ENCODE results near the gene DCC.

DCC gene

DNA sequence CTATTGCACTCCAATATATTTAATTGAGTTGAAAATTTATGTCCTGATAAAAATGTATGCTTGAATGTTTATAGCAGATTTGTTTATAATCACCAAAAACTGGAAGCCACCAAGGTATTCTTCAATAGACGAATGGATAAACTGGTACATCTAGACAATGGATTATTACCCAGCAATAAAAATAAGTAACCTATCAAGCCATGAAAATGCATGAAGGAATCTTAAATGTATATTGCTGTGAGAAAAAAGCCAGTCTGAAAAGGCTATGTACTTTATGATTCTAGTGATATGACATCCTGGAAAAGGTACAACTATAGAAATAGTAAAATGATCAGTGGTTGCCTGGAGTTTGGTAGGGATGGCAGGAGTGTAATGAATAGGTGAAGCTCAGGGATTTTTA, 580.7 kb downstream of the DCC start:
- TF ChIP-seq, protein P1, sequence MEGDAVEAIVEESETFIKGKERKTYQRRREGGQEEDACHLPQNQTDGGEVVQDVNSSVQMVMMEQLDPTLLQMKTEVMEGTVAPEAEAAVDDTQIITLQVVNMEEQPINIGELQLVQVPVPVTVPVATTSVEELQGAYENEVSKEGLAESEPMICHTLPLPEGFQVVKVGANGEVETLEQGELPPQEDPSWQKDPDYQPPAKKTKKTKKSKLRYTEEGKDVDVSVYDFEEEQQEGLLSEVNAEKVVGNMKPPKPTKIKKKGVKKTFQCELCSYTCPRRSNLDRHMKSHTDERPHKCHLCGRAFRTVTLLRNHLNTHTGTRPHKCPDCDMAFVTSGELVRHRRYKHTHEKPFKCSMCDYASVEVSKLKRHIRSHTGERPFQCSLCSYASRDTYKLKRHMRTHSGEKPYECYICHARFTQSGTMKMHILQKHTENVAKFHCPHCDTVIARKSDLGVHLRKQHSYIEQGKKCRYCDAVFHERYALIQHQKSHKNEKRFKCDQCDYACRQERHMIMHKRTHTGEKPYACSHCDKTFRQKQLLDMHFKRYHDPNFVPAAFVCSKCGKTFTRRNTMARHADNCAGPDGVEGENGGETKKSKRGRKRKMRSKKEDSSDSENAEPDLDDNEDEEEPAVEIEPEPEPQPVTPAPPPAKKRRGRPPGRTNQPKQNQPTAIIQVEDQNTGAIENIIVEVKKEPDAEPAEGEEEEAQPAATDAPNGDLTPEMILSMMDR (IDR thresholded peaks at IDR 0.05; ENCODE audit: control extremely low read depth, extremely low read depth, low read depth, missing control alignments): no peak
- CTCF ChIA-PET: interaction anchor here (0.7 kb wide), 1 partner anchor 333 kb away, joined by 3 read pairs; no protein-coding TSS in a partner anchor
- POLR2A ChIA-PET: no interaction called here
- no peak for DNase-seq (ENCODE audit: extremely low spot score)

DNA sequence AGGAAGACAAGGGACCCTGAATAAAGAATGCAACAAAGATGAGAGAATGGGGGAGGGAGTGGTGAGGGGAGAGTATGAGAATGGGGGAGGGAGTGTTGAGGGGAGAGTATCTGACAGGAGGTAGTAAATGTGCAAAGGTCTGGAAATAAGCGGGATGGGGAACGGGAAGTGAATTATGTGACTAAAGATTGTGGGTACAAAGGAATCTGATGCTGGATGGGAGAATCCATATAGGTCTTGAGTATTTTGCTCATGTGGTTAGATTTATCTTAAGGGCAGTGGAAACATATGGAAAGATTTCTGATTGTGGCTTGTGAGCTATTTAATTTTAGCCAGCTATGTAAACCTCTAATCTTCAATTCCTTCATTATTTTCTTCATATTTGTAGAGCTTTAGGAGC, 593.4 kb downstream of the DCC start:
- no peak for DNase-seq (ENCODE audit: extremely low spot score)
- TF ChIP-seq, protein P1 (IDR thresholded peaks at IDR 0.05; ENCODE audit: control extremely low read depth, extremely low read depth, low read depth, missing control alignments): no peak
- ChIA-PET CTCF (interaction anchor here (1.8 kb wide), 1 partner anchor 10 kb away, joined by 6 read pairs; no protein-coding TSS in a partner anchor), POLR2A (no interaction called here)

DNA sequence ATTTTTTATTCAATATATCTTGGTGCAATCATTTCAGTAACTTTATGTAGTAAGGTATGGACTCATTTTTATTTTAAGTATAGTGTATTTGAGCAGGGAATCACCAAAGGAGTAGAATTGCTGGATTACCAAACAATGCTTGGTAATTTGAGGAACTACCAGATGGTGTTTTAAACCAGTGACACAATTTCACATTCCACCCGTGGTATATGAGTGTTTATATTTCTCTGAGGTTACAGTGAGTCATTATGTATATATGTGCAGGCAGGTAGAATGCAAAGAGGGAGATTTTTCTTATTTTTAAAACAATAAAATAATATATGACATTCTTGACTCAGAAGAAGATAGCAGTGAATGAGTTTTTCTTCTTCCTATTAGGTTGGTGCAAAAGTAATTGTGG, 596.9 kb downstream of the DCC start:
- TF ChIP-seq, protein P1 (IDR thresholded peaks at IDR 0.05; ENCODE audit: control extremely low read depth, extremely low read depth, low read depth, missing control alignments): no peak
- DNase-seq (ENCODE audit: extremely low spot score): no peak

DNA sequence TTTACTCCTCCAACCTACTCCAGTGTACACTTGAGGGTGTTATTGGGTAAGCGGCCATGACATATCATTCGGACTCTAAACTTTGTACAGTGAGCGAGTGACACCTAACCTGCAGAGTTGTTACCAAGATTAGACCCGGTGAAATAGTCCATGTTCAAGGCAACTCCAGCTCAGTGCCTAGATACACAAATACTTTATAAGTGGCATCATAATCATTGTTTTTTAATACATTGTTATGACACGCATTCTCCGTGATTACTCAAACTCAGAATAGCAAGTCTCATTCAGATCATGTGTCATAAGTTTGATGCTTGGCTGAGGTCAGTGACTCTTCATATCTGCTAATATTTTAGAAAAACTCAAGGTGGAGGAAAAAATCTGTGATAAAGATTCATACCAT, 597.8 kb downstream of the DCC start:
- no peak for DNase-seq (ENCODE audit: extremely low spot score)
- CTCF ChIA-PET: no interaction called here
- POLR2A ChIA-PET: no interaction called here
- TF ChIP-seq, protein P1 (IDR thresholded peaks at IDR 0.05; ENCODE audit: control extremely low read depth, extremely low read depth, low read depth, missing control alignments): no peak

More for the DNA sequence above, 596.9 kb downstream of the DCC start:
- POLR2A ChIA-PET: no interaction called here
- CTCF ChIA-PET: no interaction called here

DNA sequence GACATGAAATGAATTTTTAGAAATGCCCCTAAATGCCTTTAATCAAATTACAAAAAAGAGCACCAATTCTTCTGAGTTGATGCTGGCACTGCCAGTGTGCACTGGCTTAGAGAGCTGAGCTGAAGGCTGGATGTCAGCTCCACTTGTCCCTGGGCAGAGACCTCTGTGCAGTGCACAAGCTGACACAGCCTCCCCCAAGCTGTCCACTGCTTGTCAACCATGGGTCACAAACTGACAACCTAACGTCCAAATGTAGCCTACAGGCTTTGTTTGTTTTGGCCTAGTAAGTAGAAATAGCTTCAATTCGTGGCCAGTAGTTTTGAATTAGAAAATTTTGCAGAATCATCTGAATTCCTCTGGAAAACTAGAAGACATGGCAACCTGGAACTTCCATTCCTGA, 605.6 kb downstream of the DCC start:
- ChIA-PET CTCF (no interaction called here), POLR2A (no interaction called here)
- TF ChIP-seq, protein P1 (IDR thresholded peaks at IDR 0.05; ENCODE audit: control extremely low read depth, extremely low read depth, low read depth, missing control alignments): no peak
- no peak for DNase-seq (ENCODE audit: extremely low spot score)

DNA sequence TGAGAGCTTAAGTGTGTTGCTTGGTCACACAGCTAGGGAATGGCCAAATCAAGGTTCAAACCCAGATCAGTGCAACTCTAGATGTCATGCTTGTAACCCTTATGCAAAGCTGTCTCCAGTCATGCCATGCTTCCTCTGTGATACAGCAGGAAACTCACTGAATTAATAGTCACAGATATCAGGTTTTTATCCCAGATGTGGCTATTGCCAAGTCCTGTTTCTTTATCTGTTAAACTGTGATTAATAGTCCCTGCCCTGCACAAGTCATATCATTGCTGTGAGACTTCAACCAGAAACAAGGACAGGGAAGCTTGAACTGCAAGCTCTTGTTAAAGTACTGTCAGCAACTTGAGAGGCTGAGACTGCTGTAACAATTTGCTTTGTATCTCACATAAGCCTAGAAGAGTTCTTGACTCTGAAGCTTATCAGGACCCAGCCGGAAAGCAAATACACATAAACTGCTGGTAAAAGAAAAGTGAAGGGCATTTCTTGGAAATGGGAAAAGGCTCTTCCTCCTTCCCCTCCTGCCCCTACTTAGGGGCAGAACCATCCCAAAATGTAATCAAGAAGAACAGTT, 609.0 kb downstream of the DCC start:
- no peak for DNase-seq (ENCODE audit: extremely low spot score)
- TF ChIP-seq, protein P1 (IDR thresholded peaks at IDR 0.05; ENCODE audit: control extremely low read depth, extremely low read depth, low read depth, missing control alignments): no peak
- ChIA-PET POLR2A (no interaction called here), CTCF (interaction anchor here (1.4 to 2.5 kb wide), 2 partner anchors 9 to 10 kb away, joined by 3 to 9 read pairs; no protein-coding TSS in a partner anchor)

Data from GM10248 (cell line).